Measurements from ENCODE around the gene TBXAS1.

The TBXAS1 gene

GRCh38 chr7:139973101-139974050 is 144.3 kb downstream of the TBXAS1 start:
- in situ Hi-C loops (cut with HindIII; ENCODE audit: low sequenced_read_pairs): no loop called here

- in situ Hi-C loops (cut with HindIII; ENCODE audit: low sequenced_read_pairs): no loop called here
These were observed 145.2 kb downstream of the TBXAS1 start for GRCh38 chr7:139974179-139974811.

GRCh38 chr7:139976055-139976837 is 147.2 kb downstream of the TBXAS1 start:
- in situ Hi-C loops (cut with HindIII; ENCODE audit: low sequenced_read_pairs): no loop called here

- in situ Hi-C loops (cut with HindIII; ENCODE audit: low sequenced_read_pairs): no loop called here
These were observed 148.0 kb downstream of the TBXAS1 start for GRCh38 chr7:139976838-139977656.

- in situ Hi-C loops (cut with HindIII; ENCODE audit: low sequenced_read_pairs): no loop called here
These were observed 152.4 kb downstream of the TBXAS1 start for GRCh38 chr7:139981511-139981895.

- in situ Hi-C loops (cut with HindIII; ENCODE audit: low sequenced_read_pairs): no loop called here
These were observed 154.2 kb downstream of the TBXAS1 start for GRCh38 chr7:139982927-139983920.

GRCh38 chr7:139984642-139985539 is 155.8 kb downstream of the TBXAS1 start:
- in situ Hi-C loops (cut with HindIII; ENCODE audit: low sequenced_read_pairs): no loop called here

- in situ Hi-C loops (cut with HindIII; ENCODE audit: low sequenced_read_pairs): no loop called here
These were observed 156.7 kb downstream of the TBXAS1 start for GRCh38 chr7:139985811-139986210.

GRCh38 chr7:139987691-139988516 is 158.8 kb downstream of the TBXAS1 start:
- in situ Hi-C loops (cut with HindIII; ENCODE audit: low sequenced_read_pairs): no loop called here

GRCh38 chr7:139989366-139990141 is 160.5 kb downstream of the TBXAS1 start:
- in situ Hi-C loops (cut with HindIII; ENCODE audit: low sequenced_read_pairs): no loop called here

GRCh38 chr7:139990142-139990535 is 161.1 kb downstream of the TBXAS1 start:
- in situ Hi-C loops (cut with HindIII; ENCODE audit: low sequenced_read_pairs): no loop called here

GRCh38 chr7:139990571-139991268 is 161.7 kb downstream of the TBXAS1 start:
- in situ Hi-C loops (cut with HindIII; ENCODE audit: low sequenced_read_pairs): no loop called here

- in situ Hi-C loops (cut with HindIII; ENCODE audit: low sequenced_read_pairs): no loop called here
These were observed 162.2 kb downstream of the TBXAS1 start for GRCh38 chr7:139991269-139991666.

- in situ Hi-C loops (cut with HindIII; ENCODE audit: low sequenced_read_pairs): no loop called here
These were observed 162.8 kb downstream of the TBXAS1 start for GRCh38 chr7:139991911-139992310.

GRCh38 chr7:139992353-139993044 is 163.4 kb downstream of the TBXAS1 start:
- in situ Hi-C loops (cut with HindIII; ENCODE audit: low sequenced_read_pairs): no loop called here

All from DLD1 (cell line).